ENCODE results near the gene TMEM203. TPM values are rescaled to one million over a fixed set of nuclear protein-coding genes. Genes with fewer than 3 reads are reported as not detected.
A peak's percentile ranks its signal among the peaks of the same experiment; 100 is the strongest.

The TMEM203 gene
- polyA plus RNA-seq, 1 experiment: 43.8 TPM

DNA sequence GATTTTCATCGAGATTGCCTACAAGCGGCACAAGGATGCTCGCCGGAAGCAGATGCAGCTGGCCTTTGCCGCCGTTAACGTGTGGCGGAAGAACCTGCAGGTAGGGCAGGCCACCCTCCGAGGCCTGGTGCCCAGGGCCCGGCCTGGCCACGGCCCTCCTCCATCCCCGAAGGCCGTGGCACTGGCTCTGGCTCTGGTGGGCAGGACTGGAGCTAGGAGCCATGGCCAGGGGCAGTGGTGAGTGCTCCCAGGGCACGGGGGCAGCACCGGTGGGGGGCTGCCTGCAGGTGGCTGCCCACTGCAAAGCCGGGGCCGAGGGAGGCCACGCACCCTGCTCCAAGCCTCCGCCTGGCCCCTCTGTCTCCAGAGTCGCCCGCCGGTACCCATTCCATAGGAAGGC is 41.6 kb downstream of the TMEM203 start:
- TF ChIP-seq, protein P1, sequence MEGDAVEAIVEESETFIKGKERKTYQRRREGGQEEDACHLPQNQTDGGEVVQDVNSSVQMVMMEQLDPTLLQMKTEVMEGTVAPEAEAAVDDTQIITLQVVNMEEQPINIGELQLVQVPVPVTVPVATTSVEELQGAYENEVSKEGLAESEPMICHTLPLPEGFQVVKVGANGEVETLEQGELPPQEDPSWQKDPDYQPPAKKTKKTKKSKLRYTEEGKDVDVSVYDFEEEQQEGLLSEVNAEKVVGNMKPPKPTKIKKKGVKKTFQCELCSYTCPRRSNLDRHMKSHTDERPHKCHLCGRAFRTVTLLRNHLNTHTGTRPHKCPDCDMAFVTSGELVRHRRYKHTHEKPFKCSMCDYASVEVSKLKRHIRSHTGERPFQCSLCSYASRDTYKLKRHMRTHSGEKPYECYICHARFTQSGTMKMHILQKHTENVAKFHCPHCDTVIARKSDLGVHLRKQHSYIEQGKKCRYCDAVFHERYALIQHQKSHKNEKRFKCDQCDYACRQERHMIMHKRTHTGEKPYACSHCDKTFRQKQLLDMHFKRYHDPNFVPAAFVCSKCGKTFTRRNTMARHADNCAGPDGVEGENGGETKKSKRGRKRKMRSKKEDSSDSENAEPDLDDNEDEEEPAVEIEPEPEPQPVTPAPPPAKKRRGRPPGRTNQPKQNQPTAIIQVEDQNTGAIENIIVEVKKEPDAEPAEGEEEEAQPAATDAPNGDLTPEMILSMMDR (IDR thresholded peaks at IDR 0.05; ENCODE audit: insufficient read depth, low read depth, low read length): no peak
- DNase-seq (ENCODE audit: low read depth): no peak
- H3K4me3 ChIP-seq (ENCODE audit: low read depth, low read length): no peak overlapping the region
- POLR2A ChIA-PET: no interaction called here
- CTCF ChIA-PET: interaction anchor here (1.0 to 1.2 kb wide), 2 partner anchors 13 to 93 kb away, joined by 3 to 5 read pairs; partner anchors contain the start of gene SAPCD2
- H3K27me3 ChIP-seq (ENCODE audit: control insufficient read depth, insufficient read depth, low read length): peaks cover 30% of the 10 kb centered on the region
- no peaks in the 10 kb centered on the region for H3K36me3 ChIP-seq (ENCODE audit: control insufficient read depth, insufficient read depth, low read length)

DNA sequence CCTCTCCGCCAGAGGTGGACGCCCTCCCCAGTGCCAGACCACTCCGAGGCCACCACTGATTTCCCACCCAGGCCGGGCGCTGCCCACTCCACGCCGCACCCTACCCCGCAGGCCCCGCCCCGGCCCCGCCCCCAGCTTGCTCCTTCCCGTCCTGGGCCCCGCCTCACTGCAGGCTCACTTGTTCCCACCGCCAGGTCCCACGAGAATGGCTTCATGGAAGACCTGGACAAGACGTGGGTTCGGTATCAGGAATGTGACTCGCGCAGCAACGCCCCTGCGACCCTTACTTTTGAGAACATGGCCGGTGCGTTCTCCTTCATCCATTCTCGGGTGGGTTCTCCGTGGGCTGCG is 42.1 kb downstream of the TMEM203 start:
- DNase-seq (ENCODE audit: low read depth): no peak
- Histone ChIP-seq H3K27me3 (ENCODE audit: control insufficient read depth, insufficient read depth, low read length) (peaks cover 29% of the 10 kb centered on the region), H3K36me3 (ENCODE audit: control insufficient read depth, insufficient read depth, low read length) (no peaks in the 10 kb centered on the region), H3K4me3 (ENCODE audit: low read depth, low read length) (peak overlapping the region; percentile 40)
- ChIA-PET CTCF (interaction anchor here (1.0 to 1.2 kb wide), 2 partner anchors 13 to 92 kb away, joined by 3 to 5 read pairs; partner anchors contain the start of gene SAPCD2), POLR2A (no interaction called here)
- TF ChIP-seq, protein P1 (IDR thresholded peaks at IDR 0.05; ENCODE audit: insufficient read depth, low read depth, low read length): no peak

DNA sequence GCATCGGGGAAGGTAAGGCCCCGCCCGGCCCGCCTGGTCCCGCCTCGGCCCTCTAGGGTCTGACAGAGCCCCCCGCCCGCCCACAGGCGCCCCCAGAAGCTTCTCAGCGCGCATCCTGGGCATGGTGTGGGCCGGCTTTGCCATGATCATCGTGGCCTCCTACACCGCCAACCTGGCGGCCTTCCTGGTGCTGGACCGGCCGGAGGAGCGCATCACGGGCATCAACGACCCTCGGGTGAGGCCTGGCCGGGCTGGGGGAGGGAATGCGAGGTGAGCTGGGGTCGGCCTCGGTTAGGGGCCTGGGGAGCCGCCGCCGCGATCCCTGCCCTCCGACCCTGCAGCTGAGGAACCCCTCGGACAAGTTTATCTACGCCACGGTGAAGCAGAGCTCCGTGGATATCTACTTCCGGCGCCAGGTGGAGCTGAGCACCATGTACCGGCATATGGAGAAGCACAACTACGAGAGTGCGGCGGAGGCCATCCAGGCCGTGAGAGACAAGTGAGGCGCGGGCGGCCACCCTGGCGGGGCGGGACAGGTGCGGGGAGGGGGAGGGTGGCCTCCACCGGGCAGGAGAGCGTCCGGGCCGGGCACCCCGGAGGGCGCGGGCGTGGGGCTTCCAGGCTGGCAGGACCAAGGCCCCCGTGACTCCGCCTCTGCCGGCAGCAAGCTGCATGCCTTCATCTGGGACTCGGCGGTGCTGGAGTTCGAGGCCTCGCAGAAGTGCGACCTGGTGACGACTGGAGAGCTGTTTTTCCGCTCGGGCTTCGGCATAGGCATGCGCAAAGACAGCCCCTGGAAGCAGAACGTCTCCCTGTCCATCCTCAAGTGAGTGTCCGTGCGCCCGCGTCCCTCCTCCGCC is 42.7 kb downstream of the TMEM203 start:
- TF ChIP-seq, protein P1 (IDR thresholded peaks at IDR 0.05; ENCODE audit: insufficient read depth, low read depth, low read length): peak; percentile 21; the same call in 1 of the 2 replicates
- Histone ChIP-seq H3K36me3 (ENCODE audit: control insufficient read depth, insufficient read depth, low read length) (no peaks in the 10 kb centered on the region), H3K4me3 (ENCODE audit: low read depth, low read length) (peak overlapping the region; percentile 40), H3K27me3 (ENCODE audit: control insufficient read depth, insufficient read depth, low read length) (peaks cover 33% of the 10 kb centered on the region)
- CTCF ChIA-PET: interaction anchor here (1.0 to 1.2 kb wide), 2 partner anchors 64 to 92 kb away, joined by 3 to 4 read pairs; partner anchors contain the start of gene SAPCD2
- DNase-seq (ENCODE audit: low read depth): no peak
- POLR2A ChIA-PET: no interaction called here

DNA sequence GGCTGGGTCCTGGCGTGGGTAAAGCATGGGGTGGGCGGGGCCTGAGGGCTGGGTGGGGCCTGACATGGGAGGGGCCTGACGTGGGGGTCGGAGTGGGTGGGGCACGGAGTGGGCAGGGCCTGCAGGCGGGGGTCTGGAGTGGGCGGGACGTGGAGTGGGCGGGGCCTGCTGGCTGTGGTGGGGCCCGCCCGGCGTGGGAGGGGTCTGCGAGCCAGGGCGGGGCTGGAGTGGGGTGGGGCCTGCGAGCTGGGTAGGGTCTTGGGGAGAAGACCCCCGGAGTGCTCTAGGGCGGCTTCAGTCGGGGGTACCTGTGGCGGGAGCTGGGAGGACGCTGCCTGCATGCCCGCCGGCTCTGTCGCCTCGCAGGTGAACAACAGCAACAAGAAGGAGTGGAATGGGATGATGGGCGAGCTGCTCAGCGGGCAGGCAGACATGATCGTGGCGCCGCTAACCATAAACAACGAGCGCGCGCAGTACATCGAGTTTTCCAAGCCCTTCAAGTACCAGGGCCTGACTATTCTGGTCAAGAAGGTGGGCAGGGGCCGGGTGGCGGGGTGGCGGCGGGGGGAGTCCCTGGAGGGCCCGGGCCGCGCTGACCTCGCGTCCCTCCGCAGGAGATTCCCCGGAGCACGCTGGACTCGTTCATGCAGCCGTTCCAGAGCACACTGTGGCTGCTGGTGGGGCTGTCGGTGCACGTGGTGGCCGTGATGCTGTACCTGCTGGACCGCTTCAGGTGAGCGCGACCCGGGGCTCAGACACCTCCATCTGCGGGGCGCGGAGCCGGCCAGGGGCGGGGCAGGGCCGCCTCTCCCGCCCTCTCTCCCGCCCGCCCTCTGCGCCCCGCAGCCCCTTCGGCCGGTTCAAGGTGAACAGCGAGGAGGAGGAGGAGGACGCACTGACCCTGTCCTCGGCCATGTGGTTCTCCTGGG is 43.6 kb downstream of the TMEM203 start:
- CTCF ChIA-PET: interaction anchor here (1.0 kb wide), 1 partner anchor 65 kb away, joined by 4 read pairs; no protein-coding TSS in a partner anchor
- no peak for DNase-seq (ENCODE audit: low read depth)

More for the DNA sequence above, 43.6 kb downstream of the TMEM203 start:
- Histone ChIP-seq H3K4me3 (ENCODE audit: low read depth, low read length) (no peak overlapping the region), H3K27me3 (ENCODE audit: control insufficient read depth, insufficient read depth, low read length) (peaks cover 29% of the 10 kb centered on the region), H3K36me3 (ENCODE audit: control insufficient read depth, insufficient read depth, low read length) (no peaks in the 10 kb centered on the region)
- POLR2A ChIA-PET: no interaction called here
- TF ChIP-seq, protein P1 (IDR thresholded peaks at IDR 0.05; ENCODE audit: insufficient read depth, low read depth, low read length): no peak

All from BJ (cell line).